Activated CD8-positive, alpha-beta memory T cell treated with anti-CD3 and anti-CD28 coated beads for 36 hours (primary cell): ENCODE measurements around the gene GGACT. TPM values are rescaled to one million over a fixed set of nuclear protein-coding genes. Genes with fewer than 3 reads are reported as not detected.

Experiments
- CTCF ChIA-PET: fragments of 350-600 bp; sonication (Branson Sonifier 250); formaldehyde crosslinking; loops from one replicate; lab custom pipeline; 2021; ENCODE audit warnings: antibody characterized with exemption; lab: Charles Lee
- POLR2A ChIA-PET: fragments of 350-600 bp; sonication (Branson Sonifier 250); formaldehyde crosslinking; loops from one replicate; lab custom pipeline; 2021; ENCODE audit warnings: antibody characterized with exemption; lab: Charles Lee
- total RNA-seq, 2 experiments: library from RNA; stranded (reverse); gene quantifications; one replicate each; pipeline ENCODE4 v1.2.3, GENCODE V29; 2021

GGACT gene
- total RNA-seq, 2 experiments from 2014 or later, result 3.8 to 4.2 TPM

DNA sequence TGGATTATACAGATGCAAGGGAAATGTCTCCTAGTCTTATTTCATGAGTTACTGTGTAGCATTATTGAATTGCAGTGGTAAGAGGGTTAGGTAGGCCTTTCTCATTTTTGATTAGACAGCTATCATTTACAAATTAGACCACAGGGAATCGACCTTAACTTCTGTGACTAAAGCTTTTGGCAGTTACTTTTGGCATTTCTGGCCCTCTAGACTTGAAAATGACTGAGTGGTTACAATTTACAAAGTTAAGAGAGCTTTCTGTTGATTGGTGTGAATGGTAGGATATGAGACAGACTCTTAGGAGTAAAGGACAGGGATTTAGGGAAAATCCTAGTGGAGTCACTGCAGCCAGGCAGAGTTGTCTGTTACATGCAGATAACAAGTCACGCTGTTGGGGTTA, 86.1 kb downstream of the GGACT start:
- ChIA-PET POLR2A (no interaction called here), CTCF (interaction anchor here (1.1 kb wide), 1 partner anchor 586 kb away, joined by 3 read pairs; no protein-coding TSS in a partner anchor)

DNA sequence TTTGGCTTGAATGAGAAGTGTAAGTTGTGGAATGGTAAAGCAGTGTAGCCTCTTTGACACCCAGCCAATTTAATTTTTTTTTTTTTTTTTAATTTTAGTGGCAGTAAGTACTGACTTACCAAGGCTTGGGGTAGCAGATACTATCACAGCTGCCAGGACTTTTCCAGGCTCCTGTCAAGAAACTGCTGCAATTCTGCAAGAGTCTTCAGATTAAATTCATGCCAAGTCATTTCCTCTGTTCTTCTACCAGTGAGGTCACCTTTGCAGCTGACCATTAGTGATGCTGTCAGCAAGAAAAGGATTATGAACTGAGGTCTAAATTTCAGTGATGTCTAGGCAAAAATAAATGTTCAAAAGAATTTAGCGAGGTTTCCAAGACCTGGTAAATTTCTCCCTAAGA, 91.2 kb downstream of the GGACT start:
- CTCF ChIA-PET, result no interaction called here
- POLR2A ChIA-PET, result no interaction called here

DNA sequence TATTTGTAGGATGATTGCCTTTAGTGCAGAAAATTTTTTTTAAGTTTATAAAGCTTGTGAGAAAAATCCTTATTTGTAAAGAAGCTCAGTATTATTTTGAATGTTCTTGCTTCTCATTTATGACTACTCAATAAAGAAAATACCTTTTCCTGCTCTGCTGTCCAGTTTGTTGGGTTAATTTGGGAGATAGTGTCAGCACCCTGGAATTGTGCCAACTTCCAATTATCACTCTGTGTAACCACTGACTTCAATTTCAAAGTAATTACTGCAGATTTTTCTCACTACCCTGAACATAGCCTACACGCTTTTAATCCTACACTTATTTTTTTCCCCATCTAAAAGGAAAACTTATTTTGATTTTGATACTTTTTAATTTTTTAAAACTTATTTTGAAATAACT, 93.1 kb downstream of the GGACT start:
- CTCF ChIA-PET, result interaction anchor here (0.6 kb wide), 1 partner anchor 285 kb away, joined by 3 read pairs; no protein-coding TSS in a partner anchor
- POLR2A ChIA-PET, result no interaction called here

DNA sequence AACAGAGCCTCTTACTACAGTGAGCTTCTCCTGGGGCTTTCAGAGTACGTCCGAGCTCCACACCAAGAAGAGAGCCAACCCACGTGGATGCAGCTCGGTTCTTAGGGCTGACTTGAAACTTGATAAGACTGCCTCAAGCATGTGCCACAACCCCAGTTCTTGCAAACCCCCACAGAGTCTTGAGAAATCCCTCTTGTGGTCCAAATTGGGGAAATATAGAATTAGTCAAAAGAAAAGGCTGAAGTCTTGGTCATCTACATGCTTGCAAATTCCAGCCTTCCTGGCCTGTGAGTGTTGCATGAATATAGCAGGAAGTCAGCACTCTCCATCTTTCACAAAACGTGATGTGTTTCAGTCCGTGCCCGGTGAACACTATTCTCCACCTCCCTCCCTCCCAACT, 95.2 kb downstream of the GGACT start:
- ChIA-PET CTCF (interaction anchor here (0.6 kb wide), 1 partner anchor 295 kb away, joined by 4 read pairs; no protein-coding TSS in a partner anchor), POLR2A (no interaction called here)

DNA sequence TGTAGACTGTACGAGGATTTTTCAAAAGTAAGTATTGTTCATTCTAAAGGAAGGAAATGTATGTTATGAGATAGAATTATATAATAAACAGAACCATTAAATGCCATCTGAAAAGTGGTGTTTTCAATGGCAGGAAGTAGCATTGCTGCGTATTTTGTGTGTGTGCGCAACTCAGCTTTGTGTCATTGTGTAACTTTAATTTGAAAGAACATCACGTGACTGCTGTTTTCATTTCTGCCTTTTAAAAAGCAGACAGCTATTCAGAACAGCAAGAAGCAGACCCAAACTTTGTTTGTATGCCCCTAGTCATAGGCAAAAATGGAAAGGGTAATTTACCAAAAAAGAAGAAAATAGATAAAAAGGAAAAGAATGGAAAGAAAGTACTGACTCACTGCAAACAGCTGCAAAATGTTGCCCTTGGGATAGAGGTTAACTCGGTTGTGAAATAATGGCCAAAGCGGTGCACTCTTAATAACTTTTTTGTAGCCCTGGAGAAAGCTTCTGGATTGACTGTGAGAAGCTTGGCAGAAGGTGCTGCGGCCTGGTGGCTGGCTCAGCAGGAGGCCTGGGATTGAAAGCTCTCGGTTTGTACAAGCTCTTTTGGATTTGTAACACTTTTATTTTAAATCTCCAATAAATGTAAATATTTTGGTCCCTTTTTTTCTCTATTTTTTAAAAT, 97.3 kb downstream of the GGACT start:
- ChIA-PET CTCF (no interaction called here), POLR2A (no interaction called here)

DNA sequence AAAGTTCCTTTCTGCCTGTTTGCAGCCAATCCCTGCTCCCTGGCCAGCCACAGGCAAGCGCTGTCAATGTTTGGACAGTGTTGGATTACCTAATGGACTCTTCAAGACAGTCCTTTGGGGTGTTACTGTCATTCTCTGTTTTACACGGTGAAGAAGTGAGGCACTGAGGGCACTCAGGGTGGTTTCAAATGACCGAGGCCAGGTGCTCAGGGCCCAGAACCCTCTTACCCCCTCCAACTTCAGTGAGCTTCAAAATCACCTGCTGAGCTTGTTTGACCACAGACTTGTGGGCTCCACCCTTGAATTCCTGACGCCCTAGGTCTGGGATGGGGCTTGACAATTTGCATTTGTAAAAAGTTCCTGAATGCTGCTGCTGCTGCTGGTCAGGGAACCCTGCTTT, 97.9 kb downstream of the GGACT start:
- POLR2A ChIA-PET, result no interaction called here
- CTCF ChIA-PET, result no interaction called here

DNA sequence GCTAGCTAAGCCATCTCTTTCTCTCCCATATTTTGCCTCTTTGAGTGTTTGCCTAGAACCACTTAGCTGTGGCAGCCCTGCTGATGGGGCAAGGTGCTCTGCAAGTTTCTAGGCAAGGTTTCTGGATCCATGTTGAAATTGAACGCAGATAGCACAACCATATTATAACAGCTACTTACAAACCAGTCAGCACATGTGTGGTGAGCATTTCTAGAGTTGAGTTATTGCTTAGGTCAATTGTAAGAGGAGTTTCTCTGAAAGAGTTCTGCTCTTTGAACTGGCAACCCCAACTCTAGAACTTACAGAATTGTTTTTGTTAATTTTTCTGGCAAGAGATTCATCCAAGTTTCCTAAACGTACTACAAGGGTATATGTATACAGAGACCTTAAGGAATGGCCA, 103.3 kb downstream of the GGACT start:
- ChIA-PET CTCF (no interaction called here), POLR2A (no interaction called here)

DNA sequence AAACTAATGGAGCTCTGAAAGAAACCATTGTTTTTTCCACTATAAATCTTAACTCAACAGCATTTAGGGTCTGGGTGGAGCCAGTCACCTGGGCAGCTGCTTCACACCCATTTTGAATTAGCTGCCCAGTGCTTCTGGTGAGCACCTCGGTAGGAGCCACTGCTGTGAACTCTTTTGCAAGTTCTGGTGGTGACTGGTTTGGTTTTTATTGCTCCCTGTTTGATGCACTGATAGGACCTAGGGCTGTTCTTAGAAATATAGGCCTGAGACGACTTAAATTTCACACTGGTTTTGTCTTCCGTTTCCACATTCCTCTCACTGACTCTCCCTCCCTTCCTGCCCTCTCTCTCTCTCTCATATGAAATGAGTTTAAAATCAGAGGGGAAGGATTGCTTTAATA, 103.9 kb downstream of the GGACT start:
- ChIA-PET POLR2A (no interaction called here), CTCF (no interaction called here)

DNA sequence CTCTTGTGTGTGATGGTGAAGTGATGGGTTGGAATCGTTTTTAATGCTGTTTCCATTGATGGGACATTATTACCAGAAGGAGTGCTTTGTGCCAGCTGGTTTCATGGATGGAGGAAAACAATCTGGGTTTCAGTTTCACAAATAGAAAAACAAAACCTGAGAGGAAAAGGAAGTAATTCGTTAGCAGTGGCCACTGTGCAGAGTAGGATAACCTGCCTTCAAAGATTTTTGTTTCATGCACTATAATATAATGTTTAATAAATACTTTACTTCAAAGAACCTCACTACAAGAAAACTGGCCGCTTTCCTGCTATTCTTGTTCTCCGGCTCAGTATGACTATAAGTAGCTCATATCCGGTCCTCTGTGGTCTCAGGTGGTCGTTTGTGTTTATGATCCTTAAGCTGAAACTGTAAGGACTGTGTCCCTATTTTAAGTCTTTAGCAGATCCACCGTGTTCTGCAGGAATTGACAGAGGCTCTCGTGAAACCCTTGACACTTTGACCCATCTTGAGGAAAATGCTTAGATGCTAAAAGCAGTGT, 104.7 kb downstream of the GGACT start:
- POLR2A ChIA-PET, result no interaction called here
- CTCF ChIA-PET, result no interaction called here

DNA sequence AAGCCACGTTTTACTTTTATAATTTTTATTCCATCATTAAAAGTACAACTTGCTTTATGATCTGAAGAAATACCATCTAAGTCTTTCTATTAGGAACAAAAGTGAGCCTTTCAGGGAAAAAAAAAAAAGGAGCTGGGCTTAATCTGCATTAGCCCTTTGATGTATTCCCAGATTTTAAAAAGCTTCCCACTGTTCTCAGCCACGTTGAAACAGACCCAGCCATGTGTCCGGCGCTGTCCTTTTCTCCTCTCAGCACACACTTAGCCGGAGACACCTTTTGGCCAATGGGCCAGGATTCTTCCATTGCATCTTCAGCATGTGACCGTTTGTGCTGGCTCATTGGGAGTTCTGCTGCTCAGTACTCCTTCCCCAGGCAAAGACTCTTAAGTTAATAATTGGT, 105.5 kb downstream of the GGACT start:
- CTCF ChIA-PET, result no interaction called here
- POLR2A ChIA-PET, result interaction anchor here (0.6 kb wide), 1 partner anchor 39 kb away, joined by 3 read pairs; no protein-coding TSS in a partner anchor

DNA sequence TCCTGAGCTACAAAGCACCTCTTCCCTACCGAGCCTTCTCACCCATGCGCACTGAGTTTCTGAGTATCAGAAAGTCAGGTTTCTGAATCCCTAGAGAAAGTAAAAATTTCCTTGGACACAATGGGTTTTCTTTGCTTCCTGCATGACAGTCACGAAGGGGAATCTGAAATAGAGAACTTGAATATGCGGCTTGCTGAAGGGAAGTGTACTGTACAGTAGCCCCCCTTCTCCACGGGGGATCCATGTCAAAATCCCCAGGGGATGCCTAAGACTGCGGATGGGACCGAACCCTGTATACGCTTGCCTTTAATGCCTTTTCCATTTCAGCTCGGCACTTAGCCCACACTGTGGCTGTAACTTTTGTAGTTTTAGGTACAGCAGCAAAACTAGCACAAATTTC, 107.9 kb downstream of the GGACT start:
- ChIA-PET CTCF (no interaction called here), POLR2A (no interaction called here)

Other genes starting within 250 kb of the GGACT start
- gene TMTC4, start 86.0 kb upstream of the GGACT start, total RNA-seq, result 10 to 100 TPM; 15.2 to 16.8 TPM